Right atrium auricular region (tissue), 2 donors: ENCODE data around the gene SPACA5B. TPM values are rescaled to one million over a fixed set of nuclear protein-coding genes. Genes with fewer than 3 reads are reported as not detected.
"Not testable (repeated sequence)": the region's sequence is repeated elsewhere in the genome, so short reads cannot be mapped to it uniquely, and the experiment has no call there.

Source experiments
- DNase-seq: peaks from one replicate; pipeline ENCODE4 v3.0.0-alpha.2; 2019; ENCODE audit warnings: low spot score
- H3K27ac ChIP-seq, 2 donors: fragments of 200-600 bp; sonication (generic); 1 replicate in 1 of 2; 2 replicates in 1 of 2; pipeline ENCODE4 v1.5.1; 2016 to 2019
- H3K27me3 ChIP-seq, 2 donors: fragments of 200-600 bp; sonication (generic); one replicate each; pipeline versions ENCODE4 v1.5.1 to v1.6.0; 2017 to 2019
- H3K36me3 ChIP-seq: fragments of 200-600 bp; sonication (generic); one replicate; pipeline ENCODE4 v1.5.1; 2016
- H3K4me1 ChIP-seq, 2 donors: fragments of 200-600 bp; sonication (generic); one replicate each; pipeline versions ENCODE4 v1.5.1 to v1.6.0; 2017 to 2019
- H3K4me3 ChIP-seq, 2 donors: fragments of 200-600 bp; sonication (generic); 1 replicate in 1 of 2; 2 replicates in 1 of 2; pipeline ENCODE4 v1.5.1; 2017 to 2019; ENCODE audit warnings: mild to moderate bottlenecking in 1 of 2, moderate library complexity in 1 of 2
- H3K9me3 ChIP-seq, 2 donors: fragments of 200-600 bp; sonication (generic); one replicate each; pipeline ENCODE4 v1.5.1; 2019
- CTCF ChIP-seq, 2 donors: fragments of 200-600 bp; sonication (generic); IDR thresholded peaks; one replicate each; pipeline ENCODE4 v1.5.1; 2019; ENCODE audit warnings: antibody characterized with exemption in 2 of 2
- total RNA-seq, 2 donors: library from RNA; depleted of rRNA; stranded (reverse); fragments of >200 nt; gene quantifications; one replicate each; pipeline ENCODE4 v1.1.0, GENCODE V29; 2016

Gene SPACA5B
- total RNA-seq, 2 donors from 2014 or later = not detected

GRCh38 chrX:48154796-48155195, 24.4 kb downstream of the SPACA5B start:
- no peak for TF ChIP-seq CTCF (IDR thresholded peaks at IDR 0.05)
- H3K27me3 ChIP-seq = no peaks in the 10 kb centered on the region
- DNase-seq = no peak
- no peaks in the 10 kb centered on the region for H3K36me3 ChIP-seq
- H3K27ac ChIP-seq = no peak overlapping the region
- no peak overlapping the region for H3K4me3 ChIP-seq
- no peaks in the 10 kb centered on the region for H3K4me1 ChIP-seq
- H3K9me3 ChIP-seq = no peaks in the 10 kb centered on the region

- DNase-seq = no peak
Observed at GRCh38 chrX:48156014-48156413, 25.6 kb downstream of the SPACA5B start.

GRCh38 chrX:48165241-48165640, 34.8 kb downstream of the SPACA5B start:
- Histone ChIP-seq H3K4me1 (no peaks in the 10 kb centered on the region), H3K36me3 (no peaks in the 10 kb centered on the region), H3K9me3 (no peaks in the 10 kb centered on the region), H3K4me3 (no peak overlapping the region), H3K27ac (no peak overlapping the region), H3K27me3 (no peaks in the 10 kb centered on the region)
- no peak for DNase-seq
- TF ChIP-seq CTCF (IDR thresholded peaks at IDR 0.05) = no peak

More at GRCh38 chrX:48156014-48156413, 25.6 kb downstream of the SPACA5B start:
- H3K36me3 ChIP-seq = no peaks in the 10 kb centered on the region
- H3K27me3 ChIP-seq = no peaks in the 10 kb centered on the region
- no peak for TF ChIP-seq CTCF (IDR thresholded peaks at IDR 0.05)
- no peaks in the 10 kb centered on the region for H3K9me3 ChIP-seq
- no peak overlapping the region for H3K27ac ChIP-seq
- H3K4me3 ChIP-seq = no peak overlapping the region
- H3K4me1 ChIP-seq = no peaks in the 10 kb centered on the region

- DNase-seq, H3K27me3 ChIP-seq, H3K4me1 ChIP-seq, H3K27ac ChIP-seq, H3K36me3 ChIP-seq, H3K9me3 ChIP-seq, H3K4me3 ChIP-seq: not testable (repeated sequence)
Observed at GRCh38 chrX:48166322-48166721, 35.9 kb downstream of the SPACA5B start.

- no peaks in the 10 kb centered on the region for H3K9me3 ChIP-seq
- no peak for TF ChIP-seq CTCF (IDR thresholded peaks at IDR 0.05)
- H3K36me3 ChIP-seq = no peaks in the 10 kb centered on the region
- H3K4me1 ChIP-seq = no peaks in the 10 kb centered on the region
- DNase-seq = no peak
- H3K4me3 ChIP-seq = no peak overlapping the region
- H3K27ac ChIP-seq = no peak overlapping the region
- H3K27me3 ChIP-seq = peaks cover 0 to 4% of the 10 kb centered on the region in 2 donors
Observed at GRCh38 chrX:48179691-48180090, 49.3 kb downstream of the SPACA5B start.

GRCh38 chrX:48180811-48181210, 50.4 kb downstream of the SPACA5B start:
- H3K36me3 ChIP-seq = no peaks in the 10 kb centered on the region
- H3K27me3 ChIP-seq = peaks cover 0 to 4% of the 10 kb centered on the region in 2 donors
- H3K27ac ChIP-seq = no peak overlapping the region
- H3K4me3 ChIP-seq = no peak overlapping the region
- no peaks in the 10 kb centered on the region for H3K9me3 ChIP-seq
- DNase-seq = no peak
- TF ChIP-seq CTCF (IDR thresholded peaks at IDR 0.05) = no peak
- H3K4me1 ChIP-seq = no peaks in the 10 kb centered on the region

- not testable (repeated sequence) for H3K27ac ChIP-seq, H3K9me3 ChIP-seq, H3K4me1 ChIP-seq, H3K36me3 ChIP-seq, DNase-seq, H3K27me3 ChIP-seq, H3K4me3 ChIP-seq
Observed at GRCh38 chrX:48181882-48182281, 51.5 kb downstream of the SPACA5B start.

Other genes starting within 250 kb of the SPACA5B start
- 1 to 10 TPM; 2.0 to 2.4 TPM for gene ZNF182, start 126.6 kb upstream of the SPACA5B start, total RNA-seq
- not detected for gene SPACA5, start 123.6 kb upstream of the SPACA5B start, total RNA-seq
- 1 to 10 TPM; 2.7 to 3.9 TPM for gene ZNF630, start 59.0 kb upstream of the SPACA5B start, total RNA-seq
- not detected for gene SSX5, start 66.2 kb downstream of the SPACA5B start, total RNA-seq
- gene SSX1, start 124.8 kb downstream of the SPACA5B start, total RNA-seq = not detected
- gene SSX3, start 226.1 kb downstream of the SPACA5B start, total RNA-seq = not detected